Left renal cortex interstitium (tissue), 4 donors: Measurements from ENCODE around the gene TOB1. TPM values are rescaled to one million over a fixed set of nuclear protein-coding genes. Genes with fewer than 3 reads are reported as not detected.
"Not testable (repeated sequence)": the region's sequence is repeated elsewhere in the genome, so short reads cannot be mapped to it uniquely, and the experiment has no call there.

Source experiments
- DNase-seq, 4 donors: peaks; one replicate each; pipeline ENCODE4 v3.0.0-alpha.2; 2013; ENCODE audit warnings: low read depth in 4 of 4, low spot score in 2 of 4, missing footprints in 1 of 4
- polyA plus RNA-seq, 4 donors: library from polyadenylated mRNA; unstranded; fragments of 120-200 nt; gene quantifications; one replicate each; pipeline ENCODE4 v1.2.1, GENCODE V29; 2013; ENCODE audit not compliant: insufficient read length in 4 of 4

TOB1 gene
- polyA plus RNA-seq, 4 donors: 34.1 to 44.2 (median 39.6) TPM

DNA sequence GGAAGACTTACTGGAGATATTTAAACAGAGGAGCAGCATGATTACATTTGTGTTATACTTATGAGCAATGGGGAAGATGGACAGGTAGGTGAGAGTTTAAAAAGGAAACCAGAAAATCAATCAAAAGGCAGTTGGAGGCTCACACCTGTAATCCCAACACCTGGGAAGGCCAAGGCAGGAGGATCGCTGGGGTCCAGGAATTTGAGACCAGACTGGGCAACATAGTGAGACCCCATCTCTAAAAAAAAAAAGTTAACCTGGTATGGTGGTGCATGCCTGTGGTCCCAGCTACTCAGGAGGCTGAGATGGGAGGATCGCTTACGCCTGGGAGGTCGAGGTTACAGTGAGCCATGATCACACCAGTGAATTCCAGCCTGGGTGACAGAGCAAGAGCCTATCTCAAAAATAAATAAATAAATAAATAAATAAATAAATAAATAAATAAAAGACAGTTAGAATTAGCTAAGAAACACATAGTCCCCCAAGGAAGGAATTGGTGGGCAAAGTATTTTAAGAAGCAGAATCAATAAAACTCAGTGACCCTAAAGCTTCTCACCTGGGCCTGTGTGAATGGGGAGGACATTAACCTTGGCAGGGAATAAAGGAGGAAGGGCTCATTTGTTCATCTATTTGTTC is 32.3 kb upstream of the TOB1 start:
- DNase-seq: no peak

GRCh38 chr17:50894513-50894912 is 28.4 kb upstream of the TOB1 start:
- not testable (repeated sequence) for DNase-seq

DNA sequence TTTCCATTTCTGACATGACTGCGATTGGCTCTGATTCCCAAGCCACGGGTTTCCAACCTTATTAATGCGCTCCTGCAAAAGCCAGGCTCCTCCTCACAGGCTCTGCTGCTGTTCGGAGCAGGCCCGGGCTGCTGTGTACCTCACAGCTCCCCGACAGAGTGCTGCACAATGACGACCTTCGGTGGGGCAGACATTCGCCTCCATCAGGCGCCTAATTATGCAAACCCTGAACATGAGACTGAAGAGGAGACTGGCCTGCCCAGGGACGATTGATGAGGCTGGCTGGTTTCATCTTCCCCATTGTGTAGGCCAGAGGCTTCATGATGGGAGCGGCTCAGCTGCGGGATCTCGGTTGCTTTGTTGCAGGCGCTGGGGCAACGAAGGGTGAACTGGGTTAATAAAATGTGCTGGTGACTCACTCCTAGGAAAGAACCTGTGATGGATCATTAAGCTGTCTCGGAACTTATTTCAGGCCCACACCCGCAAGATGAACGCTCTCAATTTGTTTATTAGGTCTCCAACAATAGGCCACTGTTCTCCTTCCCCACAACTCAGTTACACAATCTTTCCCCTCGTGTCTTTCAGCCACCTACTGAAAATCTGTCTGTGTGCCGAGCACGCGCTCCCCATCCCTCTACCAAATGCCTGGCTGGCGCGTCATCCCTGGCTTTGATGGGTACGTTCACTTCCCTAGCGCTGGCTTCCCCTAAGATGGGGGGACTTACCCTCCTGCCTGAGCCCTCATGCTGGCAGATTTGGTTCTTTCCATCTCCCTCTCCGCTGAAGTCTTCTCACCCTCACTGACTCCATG is 27.2 kb upstream of the TOB1 start:
- DNase-seq: peak in 1 of 4 donors; percentile 47

GRCh38 chr17:50892101-50892776 is 26.1 kb upstream of the TOB1 start:
- no peak for DNase-seq

- DNase-seq: no peak
These were observed 25.4 kb upstream of the TOB1 start for GRCh38 chr17:50891577-50891989.

DNA sequence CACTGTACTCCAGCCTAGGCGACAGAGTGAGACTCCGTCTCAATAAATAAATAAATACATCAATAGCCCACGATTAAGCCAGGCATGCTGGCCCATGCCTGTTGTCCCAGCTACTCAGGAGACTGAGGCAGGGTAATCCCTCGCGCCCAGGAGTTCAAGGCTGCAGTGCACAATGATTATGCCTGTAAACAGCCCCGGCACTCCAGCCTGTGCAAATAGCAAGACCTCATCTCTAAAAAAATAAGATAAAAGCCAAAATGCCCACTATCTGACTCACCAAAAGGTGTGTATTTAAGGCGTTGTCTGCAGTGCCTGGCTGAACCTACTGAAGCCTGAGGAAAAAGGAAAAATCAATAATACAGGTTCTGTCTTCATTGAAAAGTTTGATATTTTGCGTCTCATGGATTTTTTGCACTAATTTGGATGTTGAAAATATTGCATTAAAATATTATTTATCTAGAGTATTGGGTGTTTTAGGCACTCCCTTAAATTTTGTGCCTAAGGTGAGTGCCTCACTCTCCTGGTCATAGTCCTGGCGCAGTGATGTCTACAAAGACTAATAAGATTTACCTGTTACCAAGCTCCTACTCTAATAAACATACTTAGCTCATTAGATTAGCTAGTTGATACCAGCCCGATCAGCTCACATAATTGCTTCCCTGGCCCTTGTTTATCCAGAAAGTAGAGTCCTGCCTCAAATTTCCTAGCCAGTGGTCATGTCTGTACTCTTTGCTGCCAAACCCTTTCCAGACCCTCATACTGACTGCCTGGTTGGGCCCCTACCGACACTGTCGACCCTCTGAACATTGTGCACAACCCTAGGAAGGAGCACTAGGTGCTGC is 24.7 kb upstream of the TOB1 start:
- DNase-seq: no peak

- no peak for DNase-seq
These were observed 23.5 kb upstream of the TOB1 start for GRCh38 chr17:50889528-50890118.

DNA sequence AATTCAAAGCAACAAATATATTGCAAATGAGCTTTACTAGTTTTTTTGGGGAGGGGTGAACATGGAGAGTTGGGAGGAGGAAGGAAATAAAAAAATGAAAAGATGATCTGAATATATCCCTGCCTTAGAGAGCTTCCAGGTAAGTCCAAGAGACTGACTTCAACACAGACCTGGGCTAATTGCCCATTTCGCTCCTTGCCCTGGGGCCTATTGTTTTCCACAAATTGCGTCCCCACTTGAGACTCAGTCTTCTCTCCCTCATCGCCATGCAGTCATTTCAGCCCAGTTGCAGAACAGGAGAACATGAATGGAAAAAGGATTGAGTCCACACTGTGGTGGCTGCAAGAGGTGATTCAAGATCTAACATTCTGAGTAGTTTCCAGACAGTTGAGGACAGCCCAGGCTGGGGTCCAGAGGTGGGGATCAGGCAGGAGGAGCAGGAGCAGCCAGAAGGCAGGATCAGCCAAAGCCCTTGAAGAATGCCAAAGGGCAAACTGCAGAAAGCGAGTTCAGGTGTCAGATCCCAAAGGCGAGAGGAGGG is 21.6 kb upstream of the TOB1 start:
- DNase-seq: no peak

DNA sequence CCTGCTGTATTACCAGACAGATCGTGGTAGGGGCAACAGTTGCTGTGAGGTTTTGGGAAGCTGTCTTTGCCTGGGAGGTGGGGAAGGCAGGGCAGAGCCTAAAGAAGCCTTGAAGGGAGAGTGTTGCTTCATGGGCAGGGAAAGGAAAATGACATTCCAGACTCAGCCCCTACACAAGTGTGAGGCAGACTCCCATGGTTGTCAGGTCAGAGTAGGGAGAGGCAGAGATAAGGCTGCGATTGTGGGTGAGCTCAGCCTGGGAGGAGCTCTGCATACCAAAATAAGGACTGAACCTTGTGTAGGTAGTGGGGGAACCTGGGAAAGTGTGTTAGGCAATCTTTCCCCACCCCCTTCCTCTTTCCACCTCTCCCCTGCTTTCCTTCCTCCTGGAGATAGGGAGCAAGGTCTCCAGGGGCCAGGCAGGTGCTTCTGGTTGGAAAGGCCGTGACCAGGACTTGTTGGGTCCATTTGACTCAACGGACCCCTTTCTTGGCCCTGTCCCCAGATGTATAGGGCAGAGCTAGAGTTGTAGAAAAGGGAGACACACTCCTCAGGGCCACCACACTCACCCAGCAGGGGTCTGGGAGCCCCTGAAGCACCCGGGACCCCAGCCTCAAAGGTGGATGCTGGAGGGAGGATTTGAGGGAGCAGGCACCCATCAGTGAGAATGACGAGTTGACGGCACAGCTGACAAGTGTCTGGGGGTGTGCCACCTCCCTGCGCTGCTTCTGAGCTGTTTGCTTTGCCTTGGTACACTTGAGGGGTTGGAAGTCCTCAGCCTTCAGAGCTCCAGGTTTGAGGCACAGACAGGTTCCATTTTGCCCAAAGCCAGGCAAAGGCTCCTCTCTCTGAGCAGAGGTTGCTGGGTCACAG is 18.5 kb upstream of the TOB1 start:
- no peak for DNase-seq

DNA sequence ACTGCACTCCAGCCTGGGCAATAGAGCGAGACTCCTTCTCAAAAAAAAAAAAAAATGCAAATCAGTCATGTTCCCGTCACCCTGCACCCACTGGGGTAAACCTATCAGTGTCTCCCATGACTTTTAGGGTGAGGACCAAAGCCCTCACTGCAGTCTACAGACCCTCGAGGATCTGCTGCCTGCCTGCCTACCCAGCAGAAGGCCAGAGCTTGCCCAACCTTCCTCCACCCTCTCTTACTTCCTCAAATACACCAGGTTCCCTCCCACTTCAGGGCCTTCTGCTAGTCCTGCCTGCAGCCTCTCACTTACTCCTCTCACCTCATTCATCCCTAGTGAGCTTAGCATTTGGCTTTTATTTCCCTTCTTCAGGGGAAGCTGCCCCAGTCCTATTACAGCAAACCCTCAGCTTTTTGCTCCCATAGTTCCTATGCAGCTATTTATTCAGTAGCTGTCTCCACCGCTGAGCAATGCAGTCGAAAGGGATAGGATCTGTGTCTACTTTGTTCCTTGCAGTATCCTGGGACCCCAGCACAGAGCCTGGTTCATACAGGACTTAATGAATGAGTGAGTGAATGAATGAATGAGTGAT is 17.8 kb upstream of the TOB1 start:
- no peak for DNase-seq

DNA sequence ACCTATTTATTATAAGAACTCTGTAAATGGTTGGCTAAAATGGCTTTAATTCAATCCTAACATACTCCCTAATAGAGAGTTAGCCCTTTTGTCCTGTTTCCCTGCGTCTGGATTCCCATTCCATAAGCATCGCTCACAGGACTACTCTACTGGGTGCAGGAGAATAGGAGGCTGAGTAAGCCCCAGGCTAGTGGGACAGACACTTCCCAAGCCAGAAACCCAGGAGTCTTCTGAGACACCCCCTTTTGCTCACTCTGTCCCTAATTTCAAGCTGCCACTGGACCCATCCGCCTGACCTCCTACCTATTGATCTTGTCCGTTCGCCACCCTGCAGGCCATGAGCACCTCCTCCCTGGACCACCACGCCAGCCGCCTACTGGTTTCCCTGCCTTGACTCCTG is 16.7 kb upstream of the TOB1 start:
- no peak for DNase-seq

DNA sequence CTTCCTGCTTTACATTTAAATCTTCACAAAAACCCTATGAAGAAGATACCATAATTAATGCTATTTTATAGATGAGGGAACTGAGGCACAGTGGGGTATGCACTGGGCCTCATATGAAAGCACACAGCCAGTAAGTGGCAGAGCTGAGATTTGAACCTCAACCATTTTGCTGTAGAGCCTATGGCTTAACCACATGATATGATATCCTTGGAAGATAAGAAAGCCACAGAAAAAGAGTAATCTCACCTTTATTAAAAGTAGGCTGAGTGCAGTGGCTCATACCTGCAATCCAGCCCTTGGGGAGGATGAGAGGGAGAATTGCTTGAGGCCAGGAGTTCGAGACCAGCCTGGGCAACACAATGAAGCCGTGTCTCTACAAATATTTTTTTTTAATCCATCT is 15.0 kb upstream of the TOB1 start:
- no peak for DNase-seq

- no peak for DNase-seq
These were observed 12.9 kb upstream of the TOB1 start for GRCh38 chr17:50879086-50879485.

DNA sequence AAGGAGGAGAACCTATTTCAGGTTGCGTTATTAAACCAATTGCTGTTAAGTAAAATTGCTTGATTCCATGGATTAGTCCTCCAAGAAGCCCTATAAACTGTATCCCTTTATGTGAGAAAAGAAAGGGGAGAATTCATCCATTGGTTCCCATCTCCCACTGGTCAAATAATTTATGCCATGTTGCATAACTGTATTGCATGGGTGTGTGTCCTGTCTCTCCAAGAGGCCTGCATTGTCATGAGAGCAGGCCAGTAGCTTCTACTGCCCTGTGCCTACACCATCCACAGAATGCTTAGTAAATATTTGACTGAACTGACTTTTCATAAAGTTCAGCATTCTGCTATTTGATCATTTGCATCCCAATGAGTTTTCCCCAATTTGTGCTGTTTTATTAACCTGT is 11.7 kb upstream of the TOB1 start:
- no peak for DNase-seq

DNA sequence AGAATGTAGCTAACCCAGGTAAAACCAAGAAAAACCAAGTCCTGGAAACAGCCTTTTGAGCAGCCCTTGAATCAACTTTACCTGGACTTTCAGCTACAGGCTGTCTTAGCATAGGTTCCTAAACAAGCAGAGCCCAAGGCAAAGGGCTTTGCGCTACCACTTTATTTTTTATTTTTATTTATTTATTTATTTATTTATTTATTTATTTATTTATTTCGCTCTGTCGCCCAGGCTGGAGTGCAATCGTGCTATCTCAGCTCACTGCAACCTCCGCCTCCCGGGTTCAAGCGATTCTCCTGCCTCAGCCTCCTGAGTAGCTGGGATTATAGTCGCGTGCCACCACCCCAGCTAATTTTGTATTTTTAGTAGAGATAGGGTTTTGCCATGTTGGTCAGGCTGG is 10.9 kb upstream of the TOB1 start:
- not testable (repeated sequence) for DNase-seq

- no peak for DNase-seq
These were observed 8.9 kb upstream of the TOB1 start for GRCh38 chr17:50875074-50875473.

DNA sequence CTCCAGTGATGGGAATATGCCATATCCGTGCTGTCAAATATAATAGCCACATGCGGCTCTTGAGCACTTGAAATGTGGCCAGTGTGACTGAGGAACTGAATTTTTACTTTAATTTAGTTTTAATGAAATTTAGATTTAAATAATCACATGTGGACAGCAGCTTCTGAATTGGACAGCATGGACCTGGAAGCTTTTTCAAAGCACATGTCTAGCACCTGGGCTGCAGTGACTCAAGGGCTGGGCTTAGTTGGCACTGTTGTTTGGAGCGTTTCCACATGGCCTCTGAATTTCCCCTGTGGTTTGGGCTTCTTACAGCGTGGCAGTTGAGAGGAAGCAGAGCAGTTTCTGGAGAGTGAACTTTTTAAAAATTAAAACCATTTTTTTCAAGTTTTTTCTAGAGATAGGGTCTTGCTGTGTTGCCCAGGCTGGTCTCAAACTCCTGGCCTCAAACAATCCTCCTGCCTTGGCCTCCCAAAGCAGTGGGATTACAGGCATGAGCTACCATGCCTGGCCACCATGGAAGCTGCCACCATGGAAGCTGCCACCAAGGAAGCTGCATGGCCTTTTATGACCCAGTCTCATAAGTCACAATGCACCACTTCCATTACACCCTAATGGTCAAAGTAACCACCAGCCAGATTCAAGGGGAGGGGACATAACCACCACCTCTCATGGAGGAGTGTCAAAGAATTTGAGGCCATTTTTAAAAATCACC is 6.7 kb upstream of the TOB1 start:
- no peak for DNase-seq

GRCh38 chr17:50871898-50872297 is 5.7 kb upstream of the TOB1 start:
- DNase-seq: no peak
